NCI-H226 (cell line): ENCODE data around the gene ADAD1.
"Not testable (repeated sequence)": the region's sequence is repeated elsewhere in the genome, so short reads cannot be mapped to it uniquely, and the experiment has no call there.

Experiments used
- DNase-seq: peaks from one replicate; pipeline ENCODE4 v3.0.0-alpha.2; 2015

The ADAD1 gene

GRCh38 chr4:122378711-122379110 is at the start of gene ADAD1:
Gene ADAD1 (plus strand): TSS chr4:122379011. CDS start chr4:122380070, 1,059 bp downstream.
- DNase-seq, result no peak

- peak; percentile 4 for DNase-seq
Observed at GRCh38 chr4:122329876-122330565, 48.8 kb upstream of the ADAD1 start.

- DNase-seq, result no peak
Observed at GRCh38 chr4:122331195-122331594, 47.6 kb upstream of the ADAD1 start.

GRCh38 chr4:122334828-122335227 is 44.0 kb upstream of the ADAD1 start:
- DNase-seq, result no peak

- DNase-seq, result peak; percentile 90
Observed at GRCh38 chr4:122341886-122342285, 36.9 kb upstream of the ADAD1 start.

- DNase-seq, result no peak
Observed at GRCh38 chr4:122346036-122346435, 32.8 kb upstream of the ADAD1 start.

GRCh38 chr4:122346503-122346902 is 32.3 kb upstream of the ADAD1 start:
- DNase-seq, result no peak

GRCh38 chr4:122356317-122356808 is 22.4 kb upstream of the ADAD1 start:
- DNase-seq, result no peak

- no peak for DNase-seq
Observed at GRCh38 chr4:122360754-122361153, 18.1 kb upstream of the ADAD1 start.

- DNase-seq, result no peak
Observed at GRCh38 chr4:122364700-122365404, 14.0 kb upstream of the ADAD1 start.

GRCh38 chr4:122368786-122369185 is 10.0 kb upstream of the ADAD1 start:
- not testable (repeated sequence) for DNase-seq

GRCh38 chr4:122377352-122377751 is 1.5 kb upstream of the ADAD1 start:
- no peak for DNase-seq

GRCh38 chr4:122379239-122379638 is 428 bp downstream of the ADAD1 start:
- no peak for DNase-seq

GRCh38 chr4:122383341-122383740 is 4.5 kb downstream of the ADAD1 start:
- DNase-seq, result no peak

GRCh38 chr4:122384245-122384644 is 5.4 kb downstream of the ADAD1 start:
- no peak for DNase-seq

- DNase-seq, result no peak
Observed at GRCh38 chr4:122393276-122393675, 14.5 kb downstream of the ADAD1 start.

- no peak for DNase-seq
Observed at GRCh38 chr4:122403861-122404260, 25.1 kb downstream of the ADAD1 start.

GRCh38 chr4:122412547-122412946 is 33.7 kb downstream of the ADAD1 start:
- DNase-seq, result no peak

GRCh38 chr4:122423246-122423645 is 44.4 kb downstream of the ADAD1 start:
- DNase-seq, result no peak

- no peak for DNase-seq
Observed at GRCh38 chr4:122431351-122431750, 52.5 kb downstream of the ADAD1 start.

GRCh38 chr4:122434285-122434684 is 55.5 kb downstream of the ADAD1 start:
- no peak for DNase-seq

- peak; percentile 9 for DNase-seq
Observed at GRCh38 chr4:122450847-122451246, 72.0 kb downstream of the ADAD1 start.

GRCh38 chr4:122453384-122453995 is 74.7 kb downstream of the ADAD1 start:
- DNase-seq, result no peak
